B cell (primary cell): Measurements from ENCODE around the gene RCAN3. TPM values are rescaled to one million over a fixed set of nuclear protein-coding genes. Genes with fewer than 3 reads are reported as not detected.

Experiments
- ATAC-seq: fragments of 200-7000 bp; cut with Tn5 transposase; one replicate; pipeline ENCODE4 v1.10.0; 2021; ENCODE audit warnings: low read depth, mild to moderate bottlenecking, moderate number of reproducible peaks, moderate library complexity
- CTCF ChIA-PET: fragments of 350-600 bp; sonication (Branson Sonifier 250); formaldehyde crosslinking; loops from one replicate; lab custom pipeline; 2021; ENCODE audit warnings: antibody characterized with exemption, inconsistent platforms; lab: Charles Lee
- POLR2A ChIA-PET: fragments of 350-600 bp; sonication (Branson Sonifier 250); formaldehyde crosslinking; loops from one replicate; lab custom pipeline; 2021; ENCODE audit warnings: antibody characterized with exemption; lab: Charles Lee
- DNase-seq: peaks from one replicate; pipeline ENCODE4 v3.0.0; 2013
- H2AFZ ChIP-seq: 2 replicates; pipeline ENCODE4 v1.6.1; 2012; ENCODE audit warnings: mild to moderate bottlenecking, low read depth, low read length; ENCODE audit not compliant: insufficient read depth, poor library complexity, severe bottlenecking
- H3K27ac ChIP-seq, 2 donors: 1 replicate in 1 of 2; 2 replicates in 1 of 2; pipeline ENCODE4 v1.5.1; 2012 to 2013; ENCODE audit warnings: low read length in 2 of 2, mild to moderate bottlenecking in 2 of 2, moderate library complexity in 1 of 2
- H3K27me3 ChIP-seq, 4 experiments: fragments of 200-600 bp in 1 of 4; sonication (generic) in 1 of 4; replicated peaks in 1 of 4; 1 replicate in 2 of 4; 2 replicates in 2 of 4; pipeline versions ENCODE4 v1.6.1 to v1.7.0; 2013 to 2016; ENCODE audit warnings: low read length in 3 of 4, mild to moderate bottlenecking in 2 of 4, mixed read lengths in 1 of 4, moderate library complexity in 1 of 4; ENCODE audit not compliant: insufficient read depth in 4 of 4, control insufficient read depth in 3 of 4; ENCODE audit errors: control extremely low read depth in 1 of 4
- H3K36me3 ChIP-seq, 2 experiments: replicated peaks in 1 of 2; 1 replicate in 1 of 2; 2 replicates in 1 of 2; pipeline versions ENCODE4 v1.6.1 to v1.7.1; 2013; ENCODE audit warnings: low read length in 1 of 2; ENCODE audit not compliant: insufficient read depth in 2 of 2, control insufficient read depth in 1 of 2; ENCODE audit errors: control extremely low read depth in 1 of 2, extremely low read depth in 1 of 2
- H3K4me1 ChIP-seq, 2 donors: fragments of 200-600 bp in 1 of 2; sonication (generic) in 1 of 2; 1 replicate in 1 of 2; 2 replicates in 1 of 2; pipeline versions ENCODE4 v1.5.1 to v1.6.1; 2013 to 2017; ENCODE audit warnings: low read length in 2 of 2; ENCODE audit not compliant: control insufficient read depth in 2 of 2, insufficient read depth in 2 of 2
- H3K4me2 ChIP-seq: replicated peaks from 2 replicates; pipeline ENCODE3; 2012; ENCODE audit warnings: mild to moderate bottlenecking, low read depth, low read length; ENCODE audit not compliant: poor library complexity, severe bottlenecking
- H3K4me3 ChIP-seq, 5 experiments: fragments of 200-600 bp in 1 of 5; sonication (generic) in 1 of 5; 1 replicate in 3 of 5; 2 replicates in 2 of 5; pipeline versions ENCODE4 v1.5.1 to v1.7.0; 2011 to 2016; ENCODE audit warnings: low read length in 4 of 5, mild to moderate bottlenecking in 4 of 5, low read depth in 2 of 5, control low read depth in 1 of 5, moderate library complexity in 1 of 5; ENCODE audit not compliant: insufficient read depth in 1 of 5; ENCODE audit errors: control extremely low read depth in 1 of 5, extremely low read depth in 1 of 5
- H3K79me2 ChIP-seq: fragments of 200-600 bp; sonication (generic); one replicate; pipeline ENCODE4 v1.6.0; 2016; ENCODE audit warnings: low read length; ENCODE audit not compliant: control insufficient read depth, insufficient read depth
- H3K9ac ChIP-seq: fragments of 200-600 bp; sonication (generic); 2 replicates; pipeline ENCODE4 v1.6.1; 2017; ENCODE audit warnings: mild to moderate bottlenecking, low read length, moderate library complexity
- H3K9me3 ChIP-seq, 3 donors: one replicate each; pipeline versions ENCODE4 v1.6.1 to v1.7.1; 2013; ENCODE audit warnings: low read length in 2 of 3; ENCODE audit not compliant: control insufficient read depth in 2 of 3, insufficient read depth in 1 of 3; ENCODE audit errors: control extremely low read depth in 1 of 3
- H4K20me1 ChIP-seq: 2 replicates; pipeline ENCODE4 v1.6.0; 2012; ENCODE audit warnings: mild to moderate bottlenecking, low read length; ENCODE audit not compliant: insufficient read depth, control insufficient read depth, poor library complexity, severe bottlenecking
- H3K27ac Mint-ChIP-seq: one replicate; pipeline ENCODE4 v1.8.0; 2021; ENCODE audit warnings: mixed read lengths
- H3K27me3 Mint-ChIP-seq: one replicate; pipeline ENCODE4 v1.8.0; 2021; ENCODE audit warnings: mixed read lengths
- H3K4me1 Mint-ChIP-seq: one replicate; pipeline ENCODE4 v1.8.0; 2021; ENCODE audit warnings: mixed read lengths
- H3K4me3 Mint-ChIP-seq: one replicate; pipeline ENCODE4 v1.8.0; 2021; ENCODE audit warnings: mixed read lengths
- H3K9me3 Mint-ChIP-seq: one replicate; pipeline ENCODE4 v1.8.0; 2022; ENCODE audit warnings: mixed read lengths; ENCODE audit not compliant: insufficient read depth
- EZH2 ChIP-seq: IDR thresholded peaks from 2 replicates; pipeline ENCODE4 v1.6.1; 2012; ENCODE audit warnings: borderline replicate concordance, low read depth, mild to moderate bottlenecking, moderate library complexity, low read length; ENCODE audit not compliant: insufficient read depth, poor library complexity, severe bottlenecking
- WGBS: methylation state at CpG from one replicate; pipeline ENCODE4 v1.1.5; 2013; ENCODE audit warnings: missing lambda C conversion rate; ENCODE audit not compliant: insufficient coverage; 5-methylcytosine and 5-hydroxymethylcytosine counted together
- intact Hi-C: fragments of 100-400 bp; cut with micrococcal nuclease; formaldehyde crosslinking; loops from one replicate; pipeline ENCODE4 v1.10.0; 2022
- polyA plus RNA-seq: library from polyadenylated mRNA; depleted of rRNA; stranded (reverse); fragments of >200 nt; gene quantifications from 2 replicates; pipeline ENCODE4 v1.2.3, GENCODE V29; 2012
- total RNA-seq, 2 donors: library from RNA; stranded (reverse); fragments of 120-200 nt in 1 of 2; gene quantifications; 1 replicate in 1 of 2; 2 replicates in 1 of 2; pipeline versions ENCODE4 v1.2.3 to v1.2.4, GENCODE V29; 2013 to 2022
- TF ChIP-seq, protein P1 (sequence below): fragments of 200-600 bp; IDR thresholded peaks from one replicate; pipeline ENCODE4 v1.8.0; 2022; ENCODE audit warnings: antibody characterized with exemption, mild to moderate bottlenecking

RCAN3 gene
- total and polyA plus RNA-seq, 2 donors (not counting 1 experiment from before 2014, with no cell fraction given), result 19.3 to 37.3 TPM

DNA sequence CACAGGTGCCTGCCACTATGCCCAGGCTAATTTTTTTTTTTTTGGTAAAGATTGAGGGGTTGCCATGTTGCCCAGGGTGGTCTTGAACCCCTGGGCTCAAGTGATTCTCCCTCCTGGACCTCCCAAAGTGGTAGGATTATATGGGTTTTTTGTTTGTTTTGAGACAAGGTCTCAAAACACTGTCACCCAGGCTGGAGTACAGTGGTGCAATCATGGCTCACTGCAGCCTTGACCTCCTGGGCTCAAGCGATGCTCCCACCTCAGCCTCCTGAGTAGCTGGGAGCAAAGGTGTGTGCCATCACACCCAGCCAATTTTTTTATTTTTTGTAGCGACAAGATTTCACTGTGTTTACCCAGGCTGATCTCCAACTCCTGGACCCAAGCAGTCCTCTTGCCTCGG, 8.9 kb upstream of the RCAN3 start:
- TF ChIP-seq, protein P1, sequence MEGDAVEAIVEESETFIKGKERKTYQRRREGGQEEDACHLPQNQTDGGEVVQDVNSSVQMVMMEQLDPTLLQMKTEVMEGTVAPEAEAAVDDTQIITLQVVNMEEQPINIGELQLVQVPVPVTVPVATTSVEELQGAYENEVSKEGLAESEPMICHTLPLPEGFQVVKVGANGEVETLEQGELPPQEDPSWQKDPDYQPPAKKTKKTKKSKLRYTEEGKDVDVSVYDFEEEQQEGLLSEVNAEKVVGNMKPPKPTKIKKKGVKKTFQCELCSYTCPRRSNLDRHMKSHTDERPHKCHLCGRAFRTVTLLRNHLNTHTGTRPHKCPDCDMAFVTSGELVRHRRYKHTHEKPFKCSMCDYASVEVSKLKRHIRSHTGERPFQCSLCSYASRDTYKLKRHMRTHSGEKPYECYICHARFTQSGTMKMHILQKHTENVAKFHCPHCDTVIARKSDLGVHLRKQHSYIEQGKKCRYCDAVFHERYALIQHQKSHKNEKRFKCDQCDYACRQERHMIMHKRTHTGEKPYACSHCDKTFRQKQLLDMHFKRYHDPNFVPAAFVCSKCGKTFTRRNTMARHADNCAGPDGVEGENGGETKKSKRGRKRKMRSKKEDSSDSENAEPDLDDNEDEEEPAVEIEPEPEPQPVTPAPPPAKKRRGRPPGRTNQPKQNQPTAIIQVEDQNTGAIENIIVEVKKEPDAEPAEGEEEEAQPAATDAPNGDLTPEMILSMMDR, result no peak
- TF ChIP-seq EZH2, result no peak
- peaks cover 0 to 9% (median 0%) of the 10 kb centered on the region in 3 donors for H3K9me3 ChIP-seq
- WGBS, result 100% methylated on average over 2 of the region's 3 CpGs
- H3K79me2 ChIP-seq, result no peaks in the 10 kb centered on the region
- Mint-ChIP-seq H3K27me3 (no peaks in the 10 kb centered on the region), H3K27ac (no peak overlapping the region), H3K4me3 (no peak overlapping the region), H3K4me1 (no peaks in the 10 kb centered on the region), H3K9me3 (peaks cover 2% of the 10 kb centered on the region)
- no peak overlapping the region for H2AFZ ChIP-seq
- intact Hi-C loops, result no loop called here
- ATAC-seq (no peak), DNase-seq (no peak)
- no peak overlapping the region for H3K9ac ChIP-seq
- no peak overlapping the region for H3K4me2 ChIP-seq
- H4K20me1 ChIP-seq, result no peaks in the 10 kb centered on the region
- H3K36me3 ChIP-seq, result no peaks in the 10 kb centered on the region
- H3K4me1 ChIP-seq, result no peaks in the 10 kb centered on the region
- no peak overlapping the region for H3K4me3 ChIP-seq
- no peak overlapping the region for H3K27ac ChIP-seq
- no peaks in the 10 kb centered on the region for H3K27me3 ChIP-seq
- ChIA-PET POLR2A (no interaction called here), CTCF (interaction anchor here (0.8 kb wide), 1 partner anchor 9 kb away, joined by 3 read pairs; the partner anchor contains the start of gene RCAN3)

DNA sequence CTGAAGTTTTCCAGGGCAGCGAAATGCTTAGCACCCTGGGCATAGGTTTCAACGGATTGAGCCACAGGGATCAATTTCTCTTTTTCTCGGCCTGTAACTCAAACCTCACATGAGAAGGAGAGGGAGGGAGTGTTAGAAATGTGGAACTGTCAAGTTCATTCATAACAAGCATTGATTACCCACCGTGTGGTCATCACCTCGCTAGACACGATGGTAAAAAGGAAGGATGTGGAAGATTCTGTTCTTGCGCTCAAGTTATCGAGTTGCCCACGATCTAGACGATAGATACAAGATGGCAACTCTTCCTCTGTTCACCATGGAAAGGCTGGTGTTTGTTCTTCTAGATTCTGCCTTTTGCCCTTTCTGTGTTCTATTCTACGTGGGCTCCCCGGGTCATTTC, 4.0 kb upstream of the RCAN3 start:
- H3K36me3 ChIP-seq, result no peaks in the 10 kb centered on the region
- peaks cover 2% of the 10 kb centered on the region for H3K9me3 Mint-ChIP-seq
- no peaks in the 10 kb centered on the region for H3K27me3 Mint-ChIP-seq
- whole genome bisulfite sequencing, result 92% methylated on average over 9 of the region's 12 CpGs
- H3K79me2 ChIP-seq, result peaks cover 5% of the 10 kb centered on the region
- H3K9me3 ChIP-seq, result peaks cover 0 to 4% (median 0%) of the 10 kb centered on the region in 3 donors
- no peak overlapping the region for H3K27ac Mint-ChIP-seq
- H3K27me3 ChIP-seq, result no peaks in the 10 kb centered on the region
- H3K4me1 Mint-ChIP-seq, result peaks cover 21% of the 10 kb centered on the region
- CTCF ChIA-PET, result interaction anchor here (1.2 kb wide), 1 partner anchor 14 kb away, joined by 4 read pairs; no protein-coding TSS in a partner anchor
- POLR2A ChIA-PET, result interaction anchor here (0.7 kb wide), 1 partner anchor 84 kb away, joined by 3 read pairs; no protein-coding TSS in a partner anchor
- no peak overlapping the region for H3K4me2 ChIP-seq
- no peak for ATAC-seq
- peaks cover 19 to 21% of the 10 kb centered on the region in 2 donors for H3K4me1 ChIP-seq
- DNase-seq, result no peak
- intact Hi-C loops, result no loop called here
- H3K9ac ChIP-seq, result no peak overlapping the region
- H3K27ac ChIP-seq, result no peak overlapping the region
- no peak overlapping the region for H3K4me3 ChIP-seq
- H2AFZ ChIP-seq, result no peak overlapping the region
- no peak overlapping the region for H3K4me3 Mint-ChIP-seq
- TF ChIP-seq, protein P1, result no peak
- TF ChIP-seq EZH2, result no peak
- H4K20me1 ChIP-seq, result no peaks in the 10 kb centered on the region
